ENCODE measurements around the gene HRG.

Gene HRG

DNA sequence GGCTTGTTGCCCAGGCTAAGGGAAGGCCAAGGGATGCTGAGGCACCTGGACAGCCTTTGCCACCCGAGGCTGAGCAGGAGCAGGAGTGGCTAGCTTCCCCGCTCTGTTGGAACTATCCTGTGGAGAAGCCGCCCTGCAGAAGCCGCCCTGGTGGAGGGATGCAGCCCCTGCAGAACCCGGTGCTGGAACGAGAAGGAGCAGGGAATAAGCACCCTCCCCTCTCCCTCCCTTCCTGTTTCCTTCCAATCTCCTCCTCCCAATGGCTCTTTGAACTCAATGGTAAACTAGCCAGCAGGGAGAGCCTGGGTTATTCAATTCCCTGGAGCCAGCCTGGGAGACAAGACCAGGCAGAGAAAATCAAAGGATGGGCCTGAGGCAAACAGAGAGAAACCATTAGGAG, 11.8 kb upstream of the HRG start:
- Histone ChIP-seq H3K9me3 (ENCODE audit: control insufficient read depth, low read length) (no peaks in the 10 kb centered on the region), H3K4me3 (ENCODE audit: extremely low read depth, insufficient read depth, low read length, poor library complexity, severe bottlenecking) (no peak overlapping the region), H3K36me3 (ENCODE audit: control insufficient read depth, insufficient read depth, low read length) (no peaks in the 10 kb centered on the region), H3K4me1 (ENCODE audit: control insufficient read depth, insufficient read depth, low read length, poor library complexity, severe bottlenecking) (peaks cover 2% of the 10 kb centered on the region), H3K27ac (ENCODE audit: low read depth, low read length, severe bottlenecking) (no peak overlapping the region)
- 56 to 75% methylated on average over 1 to 6 of the region's 6 CpGs for WGBS, 2 experiments (ENCODE audit: insufficient coverage in 2 of 2)

DNA sequence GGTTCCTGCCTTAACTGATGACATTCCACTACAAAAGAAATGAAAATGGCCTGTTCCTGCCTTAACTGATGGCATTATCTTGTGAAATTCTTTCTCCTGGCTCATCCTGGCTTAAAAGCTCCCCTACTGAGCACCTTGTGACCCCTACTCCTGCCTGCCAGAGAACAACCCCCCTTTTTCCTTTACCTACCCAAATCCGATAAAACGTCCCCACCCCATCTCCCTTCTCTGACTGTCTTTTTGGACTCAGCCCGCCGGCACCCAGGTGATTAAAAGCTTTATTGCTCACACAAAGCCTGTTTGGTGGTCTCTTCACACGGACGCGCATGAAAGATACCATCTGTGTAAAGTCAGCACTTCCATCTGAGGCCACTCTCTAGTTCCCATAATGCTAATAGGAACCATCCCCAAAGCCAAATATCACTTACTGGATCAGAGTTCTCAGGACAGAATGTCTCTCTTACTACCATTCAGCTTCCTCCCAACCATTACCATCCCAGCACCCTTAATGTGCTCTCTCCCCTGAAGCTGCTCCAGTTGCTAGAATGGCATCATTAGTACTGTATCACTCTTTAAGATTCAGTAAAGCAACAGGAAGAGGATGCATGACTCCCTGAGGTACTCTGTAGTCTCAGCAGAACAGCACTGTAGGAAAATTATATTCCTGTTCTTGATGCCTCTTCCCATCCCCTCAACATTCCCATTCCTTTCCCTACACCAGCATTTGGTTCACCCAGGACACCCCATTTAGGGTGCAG, 2.3 kb upstream of the HRG start:
- Histone ChIP-seq H3K36me3 (ENCODE audit: control insufficient read depth, insufficient read depth, low read length) (no peaks in the 10 kb centered on the region), H3K9me3 (ENCODE audit: control insufficient read depth, low read length) (no peaks in the 10 kb centered on the region), H3K4me3 (ENCODE audit: extremely low read depth, insufficient read depth, low read length, poor library complexity, severe bottlenecking) (no peak overlapping the region), H3K4me1 (ENCODE audit: control insufficient read depth, insufficient read depth, low read length, poor library complexity, severe bottlenecking) (peaks cover 14% of the 10 kb centered on the region), H3K27ac (ENCODE audit: low read depth, low read length, severe bottlenecking) (no peak overlapping the region)
- 18 to 28% methylated on average over 7 of the region's 7 CpGs for WGBS, 2 experiments (ENCODE audit: insufficient coverage in 2 of 2)

DNA sequence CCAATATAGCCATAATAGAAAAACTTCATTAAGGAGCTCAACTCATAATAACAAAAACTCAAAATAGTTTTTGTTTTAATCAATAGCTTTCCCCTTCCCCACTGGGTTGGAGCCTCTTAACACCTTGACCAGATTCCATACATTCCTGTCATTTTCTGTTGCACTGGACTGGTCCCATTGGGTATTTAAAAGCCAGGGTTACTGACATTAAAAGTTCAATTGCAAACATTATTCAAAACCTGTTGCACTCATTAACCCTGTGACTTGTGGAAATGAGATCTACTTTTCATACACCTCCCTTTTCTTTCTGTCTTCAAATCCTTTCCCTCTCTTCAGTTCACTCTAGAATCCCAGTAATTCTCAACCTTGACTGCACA, 1.7 kb upstream of the HRG start:
- H3K9me3 ChIP-seq (ENCODE audit: control insufficient read depth, low read length), result no peaks in the 10 kb centered on the region
- H3K27ac ChIP-seq (ENCODE audit: low read depth, low read length, severe bottlenecking), result no peak overlapping the region
- peaks cover 14% of the 10 kb centered on the region for H3K4me1 ChIP-seq (ENCODE audit: control insufficient read depth, insufficient read depth, low read length, poor library complexity, severe bottlenecking)
- no peak overlapping the region for H3K4me3 ChIP-seq (ENCODE audit: extremely low read depth, insufficient read depth, low read length, poor library complexity, severe bottlenecking)
- no peaks in the 10 kb centered on the region for H3K36me3 ChIP-seq (ENCODE audit: control insufficient read depth, insufficient read depth, low read length)

DNA sequence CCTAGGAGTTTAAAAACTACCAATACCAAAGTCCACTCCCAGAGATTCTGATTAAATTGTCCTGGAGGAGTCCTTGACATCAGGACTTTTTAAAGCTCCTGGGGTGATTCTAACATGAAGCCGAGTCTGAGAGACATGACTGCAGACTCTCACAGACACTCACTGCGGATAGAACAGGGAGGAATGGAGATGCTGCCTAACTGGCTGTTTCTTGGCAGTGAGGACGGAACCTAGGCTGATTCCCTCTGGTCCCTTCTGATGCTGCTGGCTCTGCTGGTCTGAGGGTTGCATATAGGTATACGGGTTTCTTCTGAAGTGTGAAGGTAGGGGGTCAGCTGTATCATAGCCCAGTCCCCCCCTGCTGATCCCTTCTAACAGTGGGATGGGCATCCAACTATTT, 1.3 kb upstream of the HRG start:
- no peak overlapping the region for H3K27ac ChIP-seq (ENCODE audit: low read depth, low read length, severe bottlenecking)

DNA sequence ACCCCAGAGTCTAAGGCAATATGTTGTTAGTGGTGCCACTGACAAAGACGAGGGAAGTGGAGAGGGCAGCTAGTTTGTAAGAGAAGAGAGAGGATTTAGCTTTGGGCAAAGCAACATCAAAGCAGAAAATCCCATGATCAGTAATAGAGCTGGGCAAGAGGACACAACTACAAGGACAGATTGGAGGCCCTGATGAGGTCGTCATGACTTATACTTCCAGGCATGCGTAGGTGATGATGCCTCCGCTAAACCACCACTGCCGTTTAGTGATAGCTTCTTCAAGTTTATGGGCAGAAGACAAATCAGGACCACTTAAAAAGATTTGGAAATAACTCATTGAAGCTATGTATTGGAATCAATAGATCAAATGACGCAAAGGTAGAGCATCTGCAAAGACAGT, 2.6 kb downstream of the HRG start:
- Histone ChIP-seq H3K4me3 (ENCODE audit: extremely low read depth, insufficient read depth, low read length, poor library complexity, severe bottlenecking) (no peak overlapping the region), H3K27ac (ENCODE audit: low read depth, low read length, severe bottlenecking) (no peak overlapping the region), H3K4me1 (ENCODE audit: control insufficient read depth, insufficient read depth, low read length, poor library complexity, severe bottlenecking) (peaks cover 11% of the 10 kb centered on the region), H3K36me3 (ENCODE audit: control insufficient read depth, insufficient read depth, low read length) (no peaks in the 10 kb centered on the region), H3K9me3 (ENCODE audit: control insufficient read depth, low read length) (no peaks in the 10 kb centered on the region)
- WGBS, 2 experiments (ENCODE audit: insufficient coverage in 2 of 2), result 93 to 100% methylated on average over 2 of the region's 6 CpGs

More for the DNA sequence above, 1.3 kb upstream of the HRG start:
- H3K36me3 ChIP-seq (ENCODE audit: control insufficient read depth, insufficient read depth, low read length), result no peaks in the 10 kb centered on the region
- H3K4me3 ChIP-seq (ENCODE audit: extremely low read depth, insufficient read depth, low read length, poor library complexity, severe bottlenecking), result no peak overlapping the region
- peaks cover 14% of the 10 kb centered on the region for H3K4me1 ChIP-seq (ENCODE audit: control insufficient read depth, insufficient read depth, low read length, poor library complexity, severe bottlenecking)
- WGBS, 2 experiments (ENCODE audit: insufficient coverage in 2 of 2), result 58 to 70% methylated on average over 2 of the region's 4 CpGs
- H3K9me3 ChIP-seq (ENCODE audit: control insufficient read depth, low read length), result no peaks in the 10 kb centered on the region

DNA sequence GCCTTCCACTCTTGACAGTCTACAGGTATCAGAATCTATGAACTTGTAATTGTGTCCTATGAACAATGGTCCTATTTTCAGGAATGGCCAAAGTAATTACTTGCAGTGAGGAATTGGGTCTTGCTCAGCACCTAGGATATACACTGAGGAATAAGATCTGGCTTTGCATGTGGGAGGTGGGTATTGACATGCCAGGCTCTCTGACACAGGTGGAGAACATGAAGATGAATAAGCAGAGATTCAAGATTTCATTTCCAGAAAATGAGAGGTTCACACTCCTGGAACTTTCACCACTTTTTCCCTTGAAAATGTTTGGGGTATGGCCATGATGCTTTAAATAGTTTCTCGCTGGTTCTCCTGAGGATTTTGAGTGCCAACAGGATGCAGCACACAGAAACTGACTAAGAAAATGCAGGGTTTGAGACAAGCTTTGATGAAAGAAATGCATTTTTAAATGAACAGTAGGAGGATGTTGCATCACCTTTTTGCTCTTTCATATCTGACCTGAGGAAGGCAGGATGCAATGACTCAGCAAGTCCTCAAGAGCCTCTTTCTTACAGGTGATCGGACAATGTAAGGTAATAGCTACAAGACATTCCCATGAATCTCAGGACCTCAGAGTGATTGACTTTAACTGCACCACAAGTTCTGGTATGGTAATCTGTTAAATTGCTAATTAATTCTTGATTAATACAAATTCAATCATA, 3.7 kb downstream of the HRG start:
- Histone ChIP-seq H3K4me3 (ENCODE audit: extremely low read depth, insufficient read depth, low read length, poor library complexity, severe bottlenecking) (no peak overlapping the region), H3K27ac (ENCODE audit: low read depth, low read length, severe bottlenecking) (no peak overlapping the region), H3K9me3 (ENCODE audit: control insufficient read depth, low read length) (no peaks in the 10 kb centered on the region), H3K4me1 (ENCODE audit: control insufficient read depth, insufficient read depth, low read length, poor library complexity, severe bottlenecking) (peaks cover 1% of the 10 kb centered on the region), H3K36me3 (ENCODE audit: control insufficient read depth, insufficient read depth, low read length) (no peaks in the 10 kb centered on the region)
- 86 to 90% methylated on average over 1 of the region's 2 CpGs for WGBS, 2 experiments (ENCODE audit: insufficient coverage in 2 of 2)

DNA sequence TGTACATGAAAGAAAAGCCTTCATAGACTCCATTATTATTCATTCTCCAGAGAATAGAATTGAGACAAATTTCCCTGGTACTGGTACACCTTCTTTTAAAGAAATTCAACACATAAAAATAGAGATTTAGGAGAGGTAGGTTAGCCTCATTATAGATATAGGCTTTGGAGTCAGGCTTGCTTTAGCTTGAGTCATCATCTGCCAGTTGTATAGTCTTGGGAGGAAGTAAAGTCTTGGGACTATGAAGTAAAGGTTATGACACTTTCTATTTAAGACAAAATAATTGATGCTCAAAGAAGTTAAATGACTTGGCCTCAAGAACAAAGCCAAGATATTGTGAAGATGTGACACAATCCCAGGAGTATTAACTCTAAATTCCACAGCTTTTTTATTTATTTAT, 4.3 kb downstream of the HRG start:
- Histone ChIP-seq H3K27ac (ENCODE audit: low read depth, low read length, severe bottlenecking) (no peak overlapping the region), H3K4me3 (ENCODE audit: extremely low read depth, insufficient read depth, low read length, poor library complexity, severe bottlenecking) (no peak overlapping the region), H3K9me3 (ENCODE audit: control insufficient read depth, low read length) (no peaks in the 10 kb centered on the region), H3K36me3 (ENCODE audit: control insufficient read depth, insufficient read depth, low read length) (no peaks in the 10 kb centered on the region), H3K4me1 (ENCODE audit: control insufficient read depth, insufficient read depth, low read length, poor library complexity, severe bottlenecking) (no peaks in the 10 kb centered on the region)

DNA sequence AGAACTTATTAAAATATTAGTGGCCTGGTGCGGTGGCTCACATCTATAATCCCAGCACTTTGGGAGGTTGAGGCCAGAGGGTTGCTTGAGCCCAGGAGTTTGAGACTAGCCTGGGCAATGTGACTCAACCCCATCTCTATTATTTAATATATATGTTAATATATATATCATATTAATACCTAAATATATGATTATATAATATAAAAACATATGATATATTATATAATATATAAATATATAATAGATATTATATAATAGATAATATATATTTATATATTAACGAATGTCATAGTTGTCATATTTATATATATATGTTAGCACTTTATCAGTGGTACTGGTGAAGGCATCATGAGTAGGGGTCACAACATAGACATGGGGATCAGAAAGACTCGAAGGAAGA, 5.2 kb downstream of the HRG start:
- WGBS, 2 experiments (ENCODE audit: insufficient coverage in 2 of 2), result 71 to 100% methylated on average over 1 of the region's 3 CpGs
- H3K4me3 ChIP-seq (ENCODE audit: extremely low read depth, insufficient read depth, low read length, poor library complexity, severe bottlenecking), result no peak overlapping the region
- no peaks in the 10 kb centered on the region for H3K4me1 ChIP-seq (ENCODE audit: control insufficient read depth, insufficient read depth, low read length, poor library complexity, severe bottlenecking)
- no peak overlapping the region for H3K27ac ChIP-seq (ENCODE audit: low read depth, low read length, severe bottlenecking)
- no peaks in the 10 kb centered on the region for H3K9me3 ChIP-seq (ENCODE audit: control insufficient read depth, low read length)
- H3K36me3 ChIP-seq (ENCODE audit: control insufficient read depth, insufficient read depth, low read length), result no peaks in the 10 kb centered on the region

DNA sequence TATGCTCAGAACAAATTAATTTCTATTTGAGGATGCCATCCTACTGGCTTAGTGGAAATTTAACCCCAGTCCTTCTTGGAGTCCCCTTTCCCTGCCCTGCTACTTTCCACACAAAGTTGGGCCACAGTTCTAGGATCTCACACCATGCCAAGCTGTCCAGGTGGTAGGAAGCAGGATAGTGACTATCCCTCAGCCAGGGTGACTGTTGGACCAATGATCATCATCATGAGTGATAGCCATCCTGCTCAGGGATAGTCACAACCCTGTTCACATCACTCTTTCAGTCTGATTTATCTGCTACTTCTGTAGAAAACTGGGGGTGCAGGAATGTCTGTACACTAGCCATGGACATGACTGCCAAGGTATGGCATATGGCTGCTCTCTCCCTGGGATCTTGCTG, 12.8 kb downstream of the HRG start:
- Histone ChIP-seq H3K9me3 (ENCODE audit: control insufficient read depth, low read length) (no peaks in the 10 kb centered on the region), H3K36me3 (ENCODE audit: control insufficient read depth, insufficient read depth, low read length) (no peaks in the 10 kb centered on the region), H3K4me3 (ENCODE audit: extremely low read depth, insufficient read depth, low read length, poor library complexity, severe bottlenecking) (no peak overlapping the region), H3K4me1 (ENCODE audit: control insufficient read depth, insufficient read depth, low read length, poor library complexity, severe bottlenecking) (no peaks in the 10 kb centered on the region), H3K27ac (ENCODE audit: low read depth, low read length, severe bottlenecking) (no peak overlapping the region)

DNA sequence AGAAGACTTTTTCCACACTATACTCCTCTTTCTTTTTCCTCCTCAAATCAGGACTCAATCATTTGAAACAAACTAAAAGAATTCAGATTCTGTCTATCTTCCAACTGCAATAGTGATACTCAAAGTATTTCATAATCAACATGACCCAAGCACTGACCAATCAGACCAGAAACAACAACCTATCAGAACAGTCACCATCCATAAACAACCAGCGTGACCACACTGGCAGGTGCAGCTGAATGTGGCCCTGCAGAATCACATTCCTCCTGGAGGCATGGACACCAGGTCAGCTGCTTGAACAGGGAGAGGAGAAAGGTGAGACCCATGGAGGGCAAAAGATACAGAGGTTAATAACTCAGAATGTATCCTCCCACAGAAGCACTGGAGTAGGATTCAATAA, 13.3 kb downstream of the HRG start:
- Histone ChIP-seq H3K4me1 (ENCODE audit: control insufficient read depth, insufficient read depth, low read length, poor library complexity, severe bottlenecking) (no peaks in the 10 kb centered on the region), H3K9me3 (ENCODE audit: control insufficient read depth, low read length) (no peaks in the 10 kb centered on the region), H3K4me3 (ENCODE audit: extremely low read depth, insufficient read depth, low read length, poor library complexity, severe bottlenecking) (no peak overlapping the region), H3K36me3 (ENCODE audit: control insufficient read depth, insufficient read depth, low read length) (no peaks in the 10 kb centered on the region), H3K27ac (ENCODE audit: low read depth, low read length, severe bottlenecking) (no peak overlapping the region)
- 100% methylated on average over 1 of the region's 1 CpG; no CpG with 5 or more reads in 1 of the 2 experiments for WGBS, 2 experiments (ENCODE audit: insufficient coverage in 2 of 2)

DNA sequence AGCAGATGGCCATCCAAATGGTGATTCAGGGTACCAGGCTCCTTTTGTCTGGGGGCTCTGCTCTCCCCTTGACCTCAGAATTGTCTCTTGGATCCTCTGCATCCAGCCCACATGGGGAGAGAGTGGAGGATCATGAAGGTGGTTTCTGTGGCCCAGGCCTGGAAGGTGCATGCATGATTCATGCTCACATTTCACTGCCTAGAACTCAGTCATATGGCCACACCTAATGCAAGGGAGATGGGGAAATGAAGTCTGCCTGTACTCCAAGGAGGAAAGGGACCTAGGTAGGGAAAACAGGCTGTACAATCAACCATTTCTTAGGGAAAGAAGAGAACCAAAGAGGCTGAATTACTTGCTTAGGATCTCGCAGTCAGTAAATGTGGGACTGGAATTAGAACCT, 15.1 kb downstream of the HRG start:
- WGBS, 2 experiments (ENCODE audit: insufficient coverage in 2 of 2), result 93 to 100% methylated on average over 1 of the region's 1 CpG
- Histone ChIP-seq H3K4me1 (ENCODE audit: control insufficient read depth, insufficient read depth, low read length, poor library complexity, severe bottlenecking) (no peaks in the 10 kb centered on the region), H3K27ac (ENCODE audit: low read depth, low read length, severe bottlenecking) (no peak overlapping the region), H3K4me3 (ENCODE audit: extremely low read depth, insufficient read depth, low read length, poor library complexity, severe bottlenecking) (no peak overlapping the region), H3K36me3 (ENCODE audit: control insufficient read depth, insufficient read depth, low read length) (no peaks in the 10 kb centered on the region), H3K9me3 (ENCODE audit: control insufficient read depth, low read length) (peaks cover 8% of the 10 kb centered on the region)

Data from mesodermal cell (in vitro differentiated cells).